ENCODE results near the gene TRMT10C.

GRCh38 chr3:101588616-101589015 lies 26.9 kb downstream of the TRMT10C start:
- no peak for TF ChIP-seq REST (IDR thresholded peaks at IDR 0.05; ENCODE audit: insufficient read depth in 1 of 2, low read depth in 2 of 2, low read length in 2 of 2)
- TF ChIP-seq FOXP2 (optimal IDR thresholded peaks at IDR 0.05; ENCODE audit: borderline replicate concordance, extremely low read depth, extremely low read length, insufficient read depth), result no peak
- TF ChIP-seq POLR2AphosphoS5 (IDR thresholded peaks at IDR 0.05; ENCODE audit: low read depth, low read length), result no peak

Data from PFSK-1 (cell line).